Measurements from ENCODE around the gene PRRC1. TPM values are rescaled to one million over a fixed set of nuclear protein-coding genes. Genes with fewer than 3 reads are reported as not detected.

The PRRC1 gene
- total RNA-seq, 1 experiment from 2014 or later, result 77.9 TPM

DNA sequence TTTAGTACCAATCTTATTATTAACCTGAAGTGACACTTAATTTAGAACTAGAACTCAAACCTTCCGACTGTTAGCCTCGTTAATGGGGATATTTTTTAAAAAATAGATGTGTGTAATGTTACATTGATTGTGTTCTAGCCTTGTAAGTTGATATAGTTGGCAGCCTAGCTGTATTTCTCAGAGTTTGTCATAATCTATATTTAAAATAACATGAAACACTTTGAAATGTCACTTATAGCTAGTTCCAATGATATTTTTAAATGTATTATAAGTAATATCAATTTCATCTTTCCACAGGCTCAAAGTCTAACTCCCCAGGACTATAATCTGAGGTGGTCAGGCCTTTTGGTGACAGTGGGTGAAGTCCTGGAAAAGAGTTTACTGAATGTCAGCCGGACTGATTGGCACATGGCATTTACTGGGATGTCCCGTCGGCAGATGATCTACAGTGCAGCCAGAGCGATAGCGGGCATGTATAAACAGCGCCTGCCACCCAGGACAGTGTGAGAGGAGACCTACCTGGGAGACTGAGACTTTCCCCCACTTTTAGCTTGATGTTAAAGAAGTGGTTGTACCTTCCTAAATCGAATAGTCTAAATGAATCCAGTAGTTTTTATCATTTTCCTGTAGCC, 34.1 kb downstream of the PRRC1 start:
- no peak for ATAC-seq

DNA sequence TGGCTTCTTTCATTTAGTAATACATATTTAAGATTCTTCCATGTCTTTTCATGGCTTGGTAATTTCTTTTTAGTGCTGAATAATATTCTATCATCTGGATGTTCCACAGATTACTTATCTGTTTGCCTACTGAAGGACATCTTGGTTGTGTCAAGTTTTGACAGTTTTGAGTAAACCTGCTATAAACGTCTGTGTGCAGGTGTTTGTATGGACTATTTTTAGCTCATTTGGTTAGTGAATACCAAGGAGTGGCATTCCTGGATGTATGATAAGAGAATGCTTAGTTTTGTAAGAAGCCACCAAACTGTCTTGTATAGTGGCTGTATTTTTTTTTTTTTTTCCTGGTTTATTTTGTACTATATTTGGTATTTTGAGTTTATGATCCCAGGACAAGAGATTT, 38.4 kb downstream of the PRRC1 start:
- H3K4me1 Mint-ChIP-seq, result no peaks in the 10 kb centered on the region
- no peaks in the 10 kb centered on the region for H3K9me3 Mint-ChIP-seq
- no peak for DNase-seq (ENCODE audit: low spot score)
- H3K27me3 Mint-ChIP-seq (ENCODE audit: low read depth), result no peaks in the 10 kb centered on the region
- H3K27ac Mint-ChIP-seq, result no peak overlapping the region
- H3K4me3 Mint-ChIP-seq, result no peak overlapping the region
- peaks cover 19% of the 10 kb centered on the region for H3K36me3 Mint-ChIP-seq
- CTCF ChIA-PET, result interaction anchor here (0.7 kb wide), 1 partner anchor 646 kb away, joined by 3 read pairs; no protein-coding TSS in a partner anchor
- ATAC-seq, result no peak
- no peak for TF ChIP-seq TEAD4 (CRISPR knock-in tag; IDR thresholded peaks at IDR 0.05)
- POLR2A ChIA-PET, result no interaction called here

More for the DNA sequence above, 34.1 kb downstream of the PRRC1 start:
- H3K27ac Mint-ChIP-seq, result no peak overlapping the region
- no peak overlapping the region for H3K4me3 Mint-ChIP-seq
- CTCF ChIA-PET, result no interaction called here
- H3K27me3 Mint-ChIP-seq (ENCODE audit: low read depth), result no peaks in the 10 kb centered on the region
- POLR2A ChIA-PET, result no interaction called here
- TF ChIP-seq KAT7 (CRISPR knock-in tag; IDR thresholded peaks at IDR 0.05; ENCODE audit: borderline replicate concordance), result no peak
- TF ChIP-seq, protein P1, sequence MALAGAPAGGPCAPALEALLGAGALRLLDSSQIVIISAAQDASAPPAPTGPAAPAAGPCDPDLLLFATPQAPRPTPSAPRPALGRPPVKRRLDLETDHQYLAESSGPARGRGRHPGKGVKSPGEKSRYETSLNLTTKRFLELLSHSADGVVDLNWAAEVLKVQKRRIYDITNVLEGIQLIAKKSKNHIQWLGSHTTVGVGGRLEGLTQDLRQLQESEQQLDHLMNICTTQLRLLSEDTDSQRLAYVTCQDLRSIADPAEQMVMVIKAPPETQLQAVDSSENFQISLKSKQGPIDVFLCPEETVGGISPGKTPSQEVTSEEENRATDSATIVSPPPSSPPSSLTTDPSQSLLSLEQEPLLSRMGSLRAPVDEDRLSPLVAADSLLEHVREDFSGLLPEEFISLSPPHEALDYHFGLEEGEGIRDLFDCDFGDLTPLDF (CRISPR knock-in tag; IDR thresholded peaks at IDR 0.05), result no peak
- TF ChIP-seq NFYB (CRISPR knock-in tag; conservative IDR thresholded peaks at IDR 0.05; ENCODE audit: low read depth), result no peak
- TF ChIP-seq, protein P2, sequence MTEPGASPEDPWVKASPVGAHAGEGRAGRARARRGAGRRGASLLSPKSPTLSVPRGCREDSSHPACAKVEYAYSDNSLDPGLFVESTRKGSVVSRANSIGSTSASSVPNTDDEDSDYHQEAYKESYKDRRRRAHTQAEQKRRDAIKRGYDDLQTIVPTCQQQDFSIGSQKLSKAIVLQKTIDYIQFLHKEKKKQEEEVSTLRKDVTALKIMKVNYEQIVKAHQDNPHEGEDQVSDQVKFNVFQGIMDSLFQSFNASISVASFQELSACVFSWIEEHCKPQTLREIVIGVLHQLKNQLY (CRISPR knock-in tag; IDR thresholded peaks at IDR 0.05), result no peak
- TF ChIP-seq ZNF671 (CRISPR knock-in tag; IDR thresholded peaks at IDR 0.05), result no peak
- no peak for TF ChIP-seq IRF2 (CRISPR knock-in tag; IDR thresholded peaks at IDR 0.05; ENCODE audit: borderline replicate concordance, low read depth)
- no peak for TF ChIP-seq OVOL2 (CRISPR knock-in tag; IDR thresholded peaks at IDR 0.05; ENCODE audit: borderline replicate concordance)
- TF ChIP-seq NFATC4 (CRISPR knock-in tag; IDR thresholded peaks at IDR 0.05), result no peak
- TF ChIP-seq, protein P3, sequence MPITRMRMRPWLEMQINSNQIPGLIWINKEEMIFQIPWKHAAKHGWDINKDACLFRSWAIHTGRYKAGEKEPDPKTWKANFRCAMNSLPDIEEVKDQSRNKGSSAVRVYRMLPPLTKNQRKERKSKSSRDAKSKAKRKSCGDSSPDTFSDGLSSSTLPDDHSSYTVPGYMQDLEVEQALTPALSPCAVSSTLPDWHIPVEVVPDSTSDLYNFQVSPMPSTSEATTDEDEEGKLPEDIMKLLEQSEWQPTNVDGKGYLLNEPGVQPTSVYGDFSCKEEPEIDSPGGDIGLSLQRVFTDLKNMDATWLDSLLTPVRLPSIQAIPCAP (CRISPR knock-in tag; IDR thresholded peaks at IDR 0.05), result no peak
- TF ChIP-seq, protein P4, sequence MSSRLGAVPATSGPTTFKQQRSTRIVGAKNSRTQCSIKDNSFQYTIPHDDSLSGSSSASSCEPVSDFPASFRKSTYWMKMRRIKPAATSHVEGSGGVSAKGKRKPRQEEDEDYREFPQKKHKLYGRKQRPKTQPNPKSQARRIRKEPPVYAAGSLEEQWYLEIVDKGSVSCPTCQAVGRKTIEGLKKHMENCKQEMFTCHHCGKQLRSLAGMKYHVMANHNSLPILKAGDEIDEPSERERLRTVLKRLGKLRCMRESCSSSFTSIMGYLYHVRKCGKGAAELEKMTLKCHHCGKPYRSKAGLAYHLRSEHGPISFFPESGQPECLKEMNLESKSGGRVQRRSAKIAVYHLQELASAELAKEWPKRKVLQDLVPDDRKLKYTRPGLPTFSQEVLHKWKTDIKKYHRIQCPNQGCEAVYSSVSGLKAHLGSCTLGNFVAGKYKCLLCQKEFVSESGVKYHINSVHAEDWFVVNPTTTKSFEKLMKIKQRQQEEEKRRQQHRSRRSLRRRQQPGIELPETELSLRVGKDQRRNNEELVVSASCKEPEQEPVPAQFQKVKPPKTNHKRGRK (CRISPR knock-in tag; IDR thresholded peaks at IDR 0.05; ENCODE audit: borderline replicate concordance), result no peak
- TF ChIP-seq NR2C2 (CRISPR knock-in tag; IDR thresholded peaks at IDR 0.05), result no peak
- TF ChIP-seq TP53 (CRISPR knock-in tag; IDR thresholded peaks at IDR 0.05), result no peak
- TF ChIP-seq SMAD3 (CRISPR knock-in tag; IDR thresholded peaks at IDR 0.05; ENCODE audit: borderline replicate concordance), result no peak
- no peak for DNase-seq (ENCODE audit: low spot score)
- no peaks in the 10 kb centered on the region for H3K9me3 Mint-ChIP-seq
- H3K4me1 Mint-ChIP-seq, result no peaks in the 10 kb centered on the region
- H3K36me3 Mint-ChIP-seq, result peaks cover 33% of the 10 kb centered on the region

DNA sequence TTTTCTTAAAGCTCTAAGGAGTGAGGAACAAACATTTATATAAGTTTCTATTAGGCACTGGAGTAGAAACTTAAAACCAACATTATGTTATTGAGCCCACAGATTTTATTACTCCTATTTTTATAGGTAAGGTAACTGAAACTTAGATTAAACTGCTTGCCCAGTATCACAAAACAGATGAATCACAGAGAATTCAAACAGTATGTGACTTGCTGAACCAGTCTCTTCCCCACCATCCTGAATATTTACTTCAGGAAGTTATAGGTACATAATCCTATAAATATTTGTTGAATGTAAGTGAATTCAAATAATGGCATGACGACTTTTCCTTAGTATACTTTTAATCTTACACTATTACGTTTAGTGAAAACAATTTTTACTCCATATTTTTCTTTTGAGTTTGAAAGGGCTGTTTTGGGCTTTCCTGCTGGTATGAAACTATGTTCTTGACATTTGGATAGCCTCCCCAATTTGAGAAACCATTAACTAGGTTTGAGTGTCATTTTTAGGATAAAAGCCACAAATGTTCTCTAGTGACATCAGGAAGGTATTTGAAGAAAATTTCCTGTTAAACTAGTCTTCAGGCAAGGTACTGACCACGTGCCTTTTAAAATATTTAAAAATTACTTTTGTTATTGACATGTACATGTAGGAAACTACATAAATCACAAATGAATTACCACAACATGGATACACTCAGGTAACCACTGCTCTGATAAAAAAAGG, 39.3 kb downstream of the PRRC1 start:
- ChIA-PET CTCF (interaction anchor here (0.7 kb wide), 1 partner anchor 645 kb away, joined by 3 read pairs; no protein-coding TSS in a partner anchor), POLR2A (no interaction called here)
- Mint-ChIP-seq H3K27me3 (ENCODE audit: low read depth) (no peaks in the 10 kb centered on the region), H3K27ac (0 out of 2 replicates have a peak overlapping the region, but pooled peaks have one; percentile 10), H3K4me3 (no peak overlapping the region), H3K4me1 (no peaks in the 10 kb centered on the region), H3K36me3 (peaks cover 16% of the 10 kb centered on the region), H3K9me3 (no peaks in the 10 kb centered on the region)
- DNase-seq (ENCODE audit: low spot score) (no peak), ATAC-seq (no peak)
- TF ChIP-seq, protein P5, sequence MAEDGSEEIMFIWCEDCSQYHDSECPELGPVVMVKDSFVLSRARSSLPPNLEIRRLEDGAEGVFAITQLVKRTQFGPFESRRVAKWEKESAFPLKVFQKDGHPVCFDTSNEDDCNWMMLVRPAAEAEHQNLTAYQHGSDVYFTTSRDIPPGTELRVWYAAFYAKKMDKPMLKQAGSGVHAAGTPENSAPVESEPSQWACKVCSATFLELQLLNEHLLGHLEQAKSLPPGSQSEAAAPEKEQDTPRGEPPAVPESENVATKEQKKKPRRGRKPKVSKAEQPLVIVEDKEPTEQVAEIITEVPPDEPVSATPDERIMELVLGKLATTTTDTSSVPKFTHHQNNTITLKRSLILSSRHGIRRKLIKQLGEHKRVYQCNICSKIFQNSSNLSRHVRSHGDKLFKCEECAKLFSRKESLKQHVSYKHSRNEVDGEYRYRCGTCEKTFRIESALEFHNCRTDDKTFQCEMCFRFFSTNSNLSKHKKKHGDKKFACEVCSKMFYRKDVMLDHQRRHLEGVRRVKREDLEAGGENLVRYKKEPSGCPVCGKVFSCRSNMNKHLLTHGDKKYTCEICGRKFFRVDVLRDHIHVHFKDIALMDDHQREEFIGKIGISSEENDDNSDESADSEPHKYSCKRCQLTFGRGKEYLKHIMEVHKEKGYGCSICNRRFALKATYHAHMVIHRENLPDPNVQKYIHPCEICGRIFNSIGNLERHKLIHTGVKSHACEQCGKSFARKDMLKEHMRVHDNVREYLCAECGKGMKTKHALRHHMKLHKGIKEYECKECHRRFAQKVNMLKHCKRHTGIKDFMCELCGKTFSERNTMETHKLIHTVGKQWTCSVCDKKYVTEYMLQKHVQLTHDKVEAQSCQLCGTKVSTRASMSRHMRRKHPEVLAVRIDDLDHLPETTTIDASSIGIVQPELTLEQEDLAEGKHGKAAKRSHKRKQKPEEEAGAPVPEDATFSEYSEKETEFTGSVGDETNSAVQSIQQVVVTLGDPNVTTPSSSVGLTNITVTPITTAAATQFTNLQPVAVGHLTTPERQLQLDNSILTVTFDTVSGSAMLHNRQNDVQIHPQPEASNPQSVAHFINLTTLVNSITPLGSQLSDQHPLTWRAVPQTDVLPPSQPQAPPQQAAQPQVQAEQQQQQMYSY (CRISPR knock-in tag; IDR thresholded peaks at IDR 0.05), result no peak
- no peak for TF ChIP-seq NFE2L1 (CRISPR knock-in tag; IDR thresholded peaks at IDR 0.05)
- TF ChIP-seq, protein P6, sequence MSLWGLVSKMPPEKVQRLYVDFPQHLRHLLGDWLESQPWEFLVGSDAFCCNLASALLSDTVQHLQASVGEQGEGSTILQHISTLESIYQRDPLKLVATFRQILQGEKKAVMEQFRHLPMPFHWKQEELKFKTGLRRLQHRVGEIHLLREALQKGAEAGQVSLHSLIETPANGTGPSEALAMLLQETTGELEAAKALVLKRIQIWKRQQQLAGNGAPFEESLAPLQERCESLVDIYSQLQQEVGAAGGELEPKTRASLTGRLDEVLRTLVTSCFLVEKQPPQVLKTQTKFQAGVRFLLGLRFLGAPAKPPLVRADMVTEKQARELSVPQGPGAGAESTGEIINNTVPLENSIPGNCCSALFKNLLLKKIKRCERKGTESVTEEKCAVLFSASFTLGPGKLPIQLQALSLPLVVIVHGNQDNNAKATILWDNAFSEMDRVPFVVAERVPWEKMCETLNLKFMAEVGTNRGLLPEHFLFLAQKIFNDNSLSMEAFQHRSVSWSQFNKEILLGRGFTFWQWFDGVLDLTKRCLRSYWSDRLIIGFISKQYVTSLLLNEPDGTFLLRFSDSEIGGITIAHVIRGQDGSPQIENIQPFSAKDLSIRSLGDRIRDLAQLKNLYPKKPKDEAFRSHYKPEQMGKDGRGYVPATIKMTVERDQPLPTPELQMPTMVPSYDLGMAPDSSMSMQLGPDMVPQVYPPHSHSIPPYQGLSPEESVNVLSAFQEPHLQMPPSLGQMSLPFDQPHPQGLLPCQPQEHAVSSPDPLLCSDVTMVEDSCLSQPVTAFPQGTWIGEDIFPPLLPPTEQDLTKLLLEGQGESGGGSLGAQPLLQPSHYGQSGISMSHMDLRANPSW (CRISPR knock-in tag; conservative IDR thresholded peaks at IDR 0.05; ENCODE audit: low read depth), result no peak
- no peak for TF ChIP-seq NR3C1 (CRISPR knock-in tag; conservative IDR thresholded peaks at IDR 0.05; ENCODE audit: low read depth)
- no peak for TF ChIP-seq ETV6 (CRISPR knock-in tag; IDR thresholded peaks at IDR 0.05)
- no peak for TF ChIP-seq SMAD4 (CRISPR knock-in tag; IDR thresholded peaks at IDR 0.05)
- TF ChIP-seq TCF7 (CRISPR knock-in tag; IDR thresholded peaks at IDR 0.05; ENCODE audit: low read depth), result no peak
- TF ChIP-seq ZNF121 (CRISPR knock-in tag; IDR thresholded peaks at IDR 0.05), result no peak
